ENCODE results near the gene LPO. TPM values are rescaled to one million over a fixed set of nuclear protein-coding genes. Genes with fewer than 3 reads are reported as not detected.

LPO gene
- total RNA-seq, 2 donors from 2014 or later, result not detected

DNA sequence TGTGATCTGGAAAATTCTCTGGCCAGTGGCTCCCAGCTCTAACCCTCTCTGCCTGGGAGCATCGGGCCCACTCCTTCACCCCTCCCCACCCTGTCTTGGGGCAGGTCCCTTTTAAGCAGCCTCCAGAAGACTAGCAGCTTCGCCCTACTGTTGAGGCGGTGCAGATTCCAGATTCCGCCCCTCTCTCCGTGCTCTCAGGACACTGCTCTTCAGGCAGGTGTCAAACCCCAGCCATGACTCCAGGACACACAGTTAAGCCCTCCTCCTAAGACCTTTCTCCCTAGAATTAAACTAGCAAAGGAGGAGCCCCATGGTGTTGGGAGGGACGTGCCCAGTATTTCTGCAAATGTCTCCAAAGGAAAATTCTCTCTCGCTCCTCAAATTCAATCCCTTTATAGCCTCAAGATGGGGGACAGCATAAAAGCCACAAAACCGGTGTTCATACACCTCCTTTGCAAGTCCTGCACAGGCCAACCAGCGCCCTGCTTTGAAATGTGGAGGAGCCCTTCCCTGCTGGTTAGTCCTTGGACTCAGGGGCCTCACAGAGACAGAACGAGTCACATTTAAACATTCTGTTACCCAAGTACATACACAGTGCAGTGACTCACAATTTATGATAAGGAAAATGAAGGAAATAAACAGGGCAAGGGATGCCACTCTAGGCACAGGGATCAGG is 7.2 kb downstream of the LPO start:
- H3K27me3 ChIP-seq, result peaks cover 0 to 10% of the 10 kb centered on the region in 2 donors
- H3K4me3 ChIP-seq, result no peak overlapping the region
- DNase-seq, result no peak
- no peak overlapping the region for H3K27ac ChIP-seq
- TF ChIP-seq, protein P1, sequence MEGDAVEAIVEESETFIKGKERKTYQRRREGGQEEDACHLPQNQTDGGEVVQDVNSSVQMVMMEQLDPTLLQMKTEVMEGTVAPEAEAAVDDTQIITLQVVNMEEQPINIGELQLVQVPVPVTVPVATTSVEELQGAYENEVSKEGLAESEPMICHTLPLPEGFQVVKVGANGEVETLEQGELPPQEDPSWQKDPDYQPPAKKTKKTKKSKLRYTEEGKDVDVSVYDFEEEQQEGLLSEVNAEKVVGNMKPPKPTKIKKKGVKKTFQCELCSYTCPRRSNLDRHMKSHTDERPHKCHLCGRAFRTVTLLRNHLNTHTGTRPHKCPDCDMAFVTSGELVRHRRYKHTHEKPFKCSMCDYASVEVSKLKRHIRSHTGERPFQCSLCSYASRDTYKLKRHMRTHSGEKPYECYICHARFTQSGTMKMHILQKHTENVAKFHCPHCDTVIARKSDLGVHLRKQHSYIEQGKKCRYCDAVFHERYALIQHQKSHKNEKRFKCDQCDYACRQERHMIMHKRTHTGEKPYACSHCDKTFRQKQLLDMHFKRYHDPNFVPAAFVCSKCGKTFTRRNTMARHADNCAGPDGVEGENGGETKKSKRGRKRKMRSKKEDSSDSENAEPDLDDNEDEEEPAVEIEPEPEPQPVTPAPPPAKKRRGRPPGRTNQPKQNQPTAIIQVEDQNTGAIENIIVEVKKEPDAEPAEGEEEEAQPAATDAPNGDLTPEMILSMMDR (IDR thresholded peaks at IDR 0.05), result no peak
- TF ChIP-seq POLR2A (IDR thresholded peaks at IDR 0.05), result no peak
- 59 to 60% methylated on average over 10 of the region's 10 CpGs for WGBS, 2 donors
- no peak for ATAC-seq
- H3K9me3 ChIP-seq, result no peaks in the 10 kb centered on the region
- peaks cover 13% of the 10 kb centered on the region for H3K4me1 ChIP-seq
- intact Hi-C loops (cut with DNase I), result no loop called here
- H3K36me3 ChIP-seq (replicated peaks in 1 of 2; ENCODE audit: insufficient read depth in 1 of 2, low read depth in 2 of 2), result no peaks in the 10 kb centered on the region

DNA sequence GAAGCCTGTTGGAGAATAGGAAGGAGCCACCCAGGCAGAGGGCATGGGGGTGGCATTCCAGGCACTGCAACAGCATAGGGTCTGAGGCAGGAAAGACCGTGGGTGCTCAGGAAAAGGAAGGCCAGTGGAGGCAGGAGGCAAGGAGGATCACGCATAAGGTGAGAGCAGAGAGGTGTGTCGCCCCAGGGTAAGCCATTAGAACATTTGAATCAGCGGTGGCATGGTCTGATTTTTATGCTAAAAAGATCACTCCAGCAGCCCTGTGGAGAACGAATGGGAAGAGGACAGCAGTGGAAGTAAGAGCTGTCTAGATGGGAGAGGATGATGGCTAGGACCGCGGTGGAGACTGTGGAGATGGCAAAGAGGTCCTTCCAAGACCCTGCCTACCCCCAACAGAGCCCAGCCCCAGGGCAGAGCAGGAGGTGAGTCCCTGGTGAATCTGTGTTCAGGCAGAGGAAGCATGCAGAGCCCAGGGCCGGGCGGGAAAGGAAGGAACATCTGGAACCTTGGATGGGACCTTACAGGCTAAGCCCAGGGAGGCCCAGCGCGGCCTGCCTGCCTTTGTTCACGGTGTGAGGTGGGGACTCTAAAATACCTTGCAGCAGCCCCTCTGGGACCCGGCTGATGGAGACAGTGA is 7.8 kb downstream of the LPO start:
- Histone ChIP-seq H3K27ac (no peak overlapping the region), H3K36me3 (replicated peaks in 1 of 2; ENCODE audit: insufficient read depth in 1 of 2, low read depth in 2 of 2) (no peaks in the 10 kb centered on the region), H3K4me1 (peaks cover 13% of the 10 kb centered on the region), H3K27me3 (peaks cover 0 to 10% of the 10 kb centered on the region in 2 donors), H3K4me3 (no peak overlapping the region), H3K9me3 (no peaks in the 10 kb centered on the region)
- DNase-seq (no peak), ATAC-seq (no peak)
- intact Hi-C loops (cut with DNase I), result no loop called here
- 67 to 75% methylated on average over 9 to 13 of the region's 13 CpGs for WGBS, 2 donors
- no peak for TF ChIP-seq POLR2A (IDR thresholded peaks at IDR 0.05)
- TF ChIP-seq, protein P1 (IDR thresholded peaks at IDR 0.05), result no peak

DNA sequence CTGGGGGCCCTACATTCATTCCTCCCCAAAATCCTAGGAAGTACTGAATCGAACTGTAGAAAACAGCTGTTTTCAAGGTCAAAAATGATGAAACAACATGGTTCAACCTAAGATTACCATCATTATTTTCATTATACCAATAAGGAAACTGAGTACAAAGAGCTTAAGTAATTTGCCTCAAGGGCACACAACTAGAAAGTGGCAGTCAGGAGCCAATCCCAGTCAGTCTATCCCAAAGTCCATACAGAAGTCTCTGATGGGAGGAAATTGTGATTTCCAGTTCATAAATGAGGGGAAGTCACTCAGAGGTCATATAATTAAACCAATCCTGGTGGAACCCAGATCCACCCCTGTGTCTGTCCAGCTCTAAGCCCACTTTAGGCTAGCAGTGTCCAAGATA is 8.4 kb downstream of the LPO start:
- ATAC-seq, result no peak
- DNase-seq, result no peak
- no peak for TF ChIP-seq POLR2A (IDR thresholded peaks at IDR 0.05)
- no peaks in the 10 kb centered on the region for H3K9me3 ChIP-seq
- no peaks in the 10 kb centered on the region for H3K36me3 ChIP-seq (replicated peaks in 1 of 2; ENCODE audit: insufficient read depth in 1 of 2, low read depth in 2 of 2)
- peaks cover 13% of the 10 kb centered on the region for H3K4me1 ChIP-seq
- no peak overlapping the region for H3K27ac ChIP-seq
- intact Hi-C loops (cut with DNase I), result no loop called here
- no peak overlapping the region for H3K4me3 ChIP-seq
- peaks cover 0 to 10% of the 10 kb centered on the region in 2 donors for H3K27me3 ChIP-seq
- 65 to 100% methylated on average over 1 of the region's 1 CpG for WGBS, 2 donors

DNA sequence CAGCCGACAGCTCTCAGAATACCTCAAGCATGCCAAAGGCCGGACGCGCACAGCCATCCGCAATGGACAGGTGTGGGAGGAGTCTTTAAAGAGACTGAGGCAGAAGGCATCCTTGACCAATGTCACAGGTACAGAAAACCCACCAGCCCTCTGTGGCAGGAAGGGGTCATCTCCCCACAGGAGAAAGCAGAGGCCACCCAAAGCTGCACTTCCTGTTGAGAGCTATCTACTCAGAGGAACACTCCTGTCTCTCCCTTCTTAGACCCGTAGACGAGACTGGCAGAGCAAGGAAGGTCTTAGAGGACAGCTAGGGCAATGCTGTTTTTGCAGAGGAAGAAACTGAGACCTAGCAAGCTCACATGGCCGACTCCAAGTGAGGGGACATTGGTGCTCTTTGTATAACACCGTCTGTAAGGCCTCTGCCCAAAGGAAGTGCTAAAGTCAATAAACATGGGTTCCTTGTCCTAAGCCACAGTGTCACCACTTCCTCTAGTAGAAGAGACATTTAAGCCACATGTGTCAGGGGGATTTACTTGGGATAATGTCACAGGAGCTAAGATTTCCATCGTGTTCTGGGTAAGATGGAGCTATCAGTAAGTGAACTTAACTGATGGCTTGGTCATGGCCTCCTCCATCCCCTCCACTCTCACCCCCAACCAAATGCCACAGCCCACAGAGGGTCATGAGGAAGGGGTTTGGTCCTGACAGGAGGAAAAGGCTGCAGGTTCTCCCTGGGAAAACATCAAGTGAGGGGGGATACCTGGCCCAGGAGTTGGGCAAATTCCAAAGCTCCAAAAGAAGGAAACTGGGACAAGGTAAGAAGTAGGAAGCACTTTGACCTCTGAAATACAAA is 9.4 kb downstream of the LPO start:
- Histone ChIP-seq H3K27me3 (peaks cover 0 to 10% of the 10 kb centered on the region in 2 donors), H3K4me3 (no peak overlapping the region), H3K4me1 (peaks cover 13% of the 10 kb centered on the region), H3K9me3 (no peaks in the 10 kb centered on the region), H3K36me3 (replicated peaks in 1 of 2; ENCODE audit: insufficient read depth in 1 of 2, low read depth in 2 of 2) (no peaks in the 10 kb centered on the region), H3K27ac (no peak overlapping the region)
- 76 to 81% methylated on average over 9 to 10 of the region's 10 CpGs for WGBS, 2 donors
- intact Hi-C loops (cut with DNase I), result no loop called here
- no peak for DNase-seq
- ATAC-seq, result no peak
- TF ChIP-seq POLR2A (IDR thresholded peaks at IDR 0.05), result no peak
- TF ChIP-seq, protein P1 (IDR thresholded peaks at IDR 0.05), result no peak

DNA sequence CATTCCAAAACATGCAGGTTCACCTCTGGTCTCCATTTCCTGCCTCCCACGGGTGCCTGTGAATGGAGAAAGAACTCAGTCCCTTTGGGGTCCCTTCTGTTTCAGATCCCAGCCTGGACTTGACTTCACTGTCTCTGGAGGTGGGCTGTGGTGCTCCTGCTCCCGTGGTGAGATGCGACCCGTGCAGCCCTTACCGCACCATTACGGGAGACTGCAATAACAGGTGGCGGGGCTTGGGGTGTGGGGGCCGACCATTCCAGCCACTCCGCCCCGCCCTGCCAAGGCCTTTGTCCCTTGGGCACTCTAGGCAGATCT is 10.5 kb downstream of the LPO start:
- no peak for ATAC-seq
- no peak for TF ChIP-seq POLR2A (IDR thresholded peaks at IDR 0.05)
- TF ChIP-seq, protein P1 (IDR thresholded peaks at IDR 0.05), result no peak
- H3K27ac ChIP-seq, result no peak overlapping the region
- no peak for DNase-seq
- peaks cover 0 to 10% of the 10 kb centered on the region in 2 donors for H3K27me3 ChIP-seq
- H3K36me3 ChIP-seq (replicated peaks in 1 of 2; ENCODE audit: insufficient read depth in 1 of 2, low read depth in 2 of 2), result no peaks in the 10 kb centered on the region
- intact Hi-C loops (cut with DNase I), result no loop called here
- H3K4me1 ChIP-seq, result peaks cover 13% of the 10 kb centered on the region
- no peaks in the 10 kb centered on the region for H3K9me3 ChIP-seq
- WGBS, 2 donors, result 26 to 27% methylated on average over 5 to 6 of the region's 10 CpGs
- H3K4me3 ChIP-seq, result no peak overlapping the region

All from body of pancreas (tissue), 4 donors.